Tibial nerve (tissue), 4 donors: ENCODE data around the gene RAB32. TPM values are rescaled to one million over a fixed set of nuclear protein-coding genes. Genes with fewer than 3 reads are reported as not detected.
"Not testable (repeated sequence)": the region's sequence is repeated elsewhere in the genome, so short reads cannot be mapped to it uniquely, and the experiment has no call there.

ENCODE experiments used
- DNase-seq, 2 donors: peaks; one replicate each; pipeline ENCODE4 v3.0.0-alpha.2; 2019; ENCODE audit warnings: low spot score in 2 of 2
- H3K27ac ChIP-seq, 4 donors: fragments of 200-600 bp; sonication (generic) in 3 of 4; one replicate each; pipeline ENCODE4 v1.5.1; 2017 to 2019; ENCODE audit warnings: mild to moderate bottlenecking in 1 of 4
- H3K27me3 ChIP-seq, 2 donors: fragments of 200-600 bp; sonication (generic) in 1 of 2; one replicate each; pipeline versions ENCODE4 v1.5.1 to v1.6.0; 2017 to 2019
- H3K36me3 ChIP-seq, 3 donors: fragments of 200-600 bp; sonication (generic); one replicate each; pipeline ENCODE4 v1.5.1; 2018 to 2019
- H3K4me1 ChIP-seq, 4 donors: fragments of 200-600 bp; sonication (generic) in 3 of 4; one replicate each; pipeline ENCODE4 v1.5.1; 2017 to 2019
- H3K4me3 ChIP-seq, 4 donors: fragments of 200-600 bp; sonication (generic) in 3 of 4; one replicate each; pipeline ENCODE4 v1.5.1; 2017 to 2019; ENCODE audit warnings: mild to moderate bottlenecking in 1 of 4, moderate library complexity in 1 of 4
- H3K9me3 ChIP-seq, 4 donors: fragments of 200-600 bp; sonication (generic) in 3 of 4; one replicate each; pipeline ENCODE4 v1.5.1; 2017 to 2019
- EP300 ChIP-seq, 2 donors: sonication (generic); formaldehyde crosslinking; IDR thresholded peaks; one replicate each; pipeline ENCODE4 v1.6.1; 2017; ENCODE audit warnings: antibody characterized with exemption in 2 of 2, mild to moderate bottlenecking in 1 of 2
- POLR2A ChIP-seq, 2 donors: fragments of 450-650 bp; IDR thresholded peaks; one replicate each; pipeline ENCODE4 v1.6.1; 2017; ENCODE audit warnings: antibody characterized with exemption in 2 of 2, mild to moderate bottlenecking in 2 of 2, moderate library complexity in 2 of 2
- WGBS, 2 donors: methylation state at CpG; one replicate each; pipeline ENCODE4 v1.1.5; 2018; 5-methylcytosine and 5-hydroxymethylcytosine counted together
- total RNA-seq, 4 donors: library from RNA; depleted of rRNA; stranded (reverse); fragments of >200 nt; gene quantifications; one replicate each; pipeline ENCODE4 v1.1.0, GENCODE V29; 2016
- TF ChIP-seq, protein P1 (sequence below), 5 experiments: fragments of 200-600 bp in 3 of 5; fragments of 450-650 bp in 2 of 5; sonication (generic) in 3 of 5; IDR thresholded peaks; one replicate each; pipeline ENCODE4 v1.5.1; 2016 to 2019; ENCODE audit warnings: antibody characterized with exemption in 5 of 5, mild to moderate bottlenecking in 3 of 5, moderate library complexity in 2 of 5

The RAB32 gene
- total RNA-seq, 4 donors from 2014 or later, result 23.2 to 44.4 (median 25.1) TPM

DNA sequence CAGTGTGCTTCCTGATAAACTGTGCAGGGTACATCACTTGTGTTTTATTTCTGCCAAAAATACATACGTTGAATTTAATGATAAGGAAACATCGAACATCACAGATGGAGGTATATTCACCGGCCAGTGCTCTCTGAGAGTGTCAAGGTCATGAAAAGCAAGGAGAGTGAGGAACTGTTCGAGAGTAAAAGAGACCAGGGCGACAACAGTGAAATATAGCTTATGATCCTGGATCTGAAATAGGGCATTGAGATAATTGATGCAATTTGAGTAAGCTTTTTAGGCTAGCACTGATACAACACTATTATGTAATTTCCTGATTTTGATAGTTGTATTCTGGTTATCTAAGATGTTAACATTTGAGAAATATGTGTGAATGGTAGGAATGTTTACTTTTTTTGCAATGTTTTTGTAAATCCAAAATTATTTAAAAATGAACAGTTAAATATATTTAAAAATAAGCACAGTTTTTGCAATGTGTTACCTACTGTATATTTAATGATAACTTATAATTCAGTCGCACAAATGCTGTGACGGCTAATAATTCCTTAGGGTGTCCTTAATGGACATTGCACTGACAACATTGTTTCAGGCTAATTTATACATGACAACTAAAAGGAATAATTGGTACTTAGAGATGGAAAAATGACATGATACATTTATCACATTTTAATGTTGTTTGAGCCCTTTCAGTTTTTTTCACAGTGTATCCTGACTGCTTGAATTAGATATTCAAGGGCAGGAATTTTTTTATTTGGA lies 9.9 kb downstream of the RAB32 start:
- 81 to 85% methylated on average over 7 of the region's 7 CpGs for WGBS, 2 donors
- Histone ChIP-seq H3K36me3 (peaks cover 0 to 65% (median 0%) of the 10 kb centered on the region in 3 donors), H3K4me3 (no peak overlapping the region), H3K9me3 (no peaks in the 10 kb centered on the region), H3K27ac (no peak overlapping the region), H3K4me1 (peaks cover 0 to 19% (median 0%) of the 10 kb centered on the region in 4 donors), H3K27me3 (no peaks in the 10 kb centered on the region)
- no peak for DNase-seq
- TF ChIP-seq, protein P1, sequence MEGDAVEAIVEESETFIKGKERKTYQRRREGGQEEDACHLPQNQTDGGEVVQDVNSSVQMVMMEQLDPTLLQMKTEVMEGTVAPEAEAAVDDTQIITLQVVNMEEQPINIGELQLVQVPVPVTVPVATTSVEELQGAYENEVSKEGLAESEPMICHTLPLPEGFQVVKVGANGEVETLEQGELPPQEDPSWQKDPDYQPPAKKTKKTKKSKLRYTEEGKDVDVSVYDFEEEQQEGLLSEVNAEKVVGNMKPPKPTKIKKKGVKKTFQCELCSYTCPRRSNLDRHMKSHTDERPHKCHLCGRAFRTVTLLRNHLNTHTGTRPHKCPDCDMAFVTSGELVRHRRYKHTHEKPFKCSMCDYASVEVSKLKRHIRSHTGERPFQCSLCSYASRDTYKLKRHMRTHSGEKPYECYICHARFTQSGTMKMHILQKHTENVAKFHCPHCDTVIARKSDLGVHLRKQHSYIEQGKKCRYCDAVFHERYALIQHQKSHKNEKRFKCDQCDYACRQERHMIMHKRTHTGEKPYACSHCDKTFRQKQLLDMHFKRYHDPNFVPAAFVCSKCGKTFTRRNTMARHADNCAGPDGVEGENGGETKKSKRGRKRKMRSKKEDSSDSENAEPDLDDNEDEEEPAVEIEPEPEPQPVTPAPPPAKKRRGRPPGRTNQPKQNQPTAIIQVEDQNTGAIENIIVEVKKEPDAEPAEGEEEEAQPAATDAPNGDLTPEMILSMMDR (IDR thresholded peaks at IDR 0.05), result no peak

DNA sequence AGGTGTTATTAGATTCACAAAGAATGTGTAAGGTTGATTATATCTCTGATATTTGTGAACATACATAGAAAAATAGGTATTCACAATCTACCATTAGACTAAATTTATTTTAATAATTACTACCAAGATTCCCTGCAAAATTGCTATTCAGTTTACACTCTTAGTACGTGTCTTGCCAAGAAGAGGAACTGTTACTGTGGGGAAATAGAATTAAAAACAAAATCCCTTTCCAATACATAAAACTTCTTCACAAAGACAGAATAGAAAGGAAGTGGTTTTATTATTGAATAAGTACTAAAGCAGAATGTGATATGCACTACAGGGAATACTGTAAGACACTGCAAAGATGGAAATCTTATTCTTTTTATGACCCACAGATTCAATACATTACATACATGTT lies 17.0 kb downstream of the RAB32 start:
- Histone ChIP-seq H3K36me3 (peaks cover 0 to 7% (median 0%) of the 10 kb centered on the region in 3 donors), H3K4me1 (no peaks in the 10 kb centered on the region), H3K4me3 (no peak overlapping the region), H3K27ac (no peak overlapping the region), H3K27me3 (no peaks in the 10 kb centered on the region), H3K9me3 (peaks cover 0 to 21% (median 0%) of the 10 kb centered on the region in 4 donors)
- no peak for DNase-seq
- TF ChIP-seq POLR2A (IDR thresholded peaks at IDR 0.05) (no peak), EP300 (IDR thresholded peaks at IDR 0.05) (no peak)
- TF ChIP-seq, protein P1 (IDR thresholded peaks at IDR 0.05), result no peak
- 48 to 63% methylated on average over 1 of the region's 1 CpG for WGBS, 2 donors

DNA sequence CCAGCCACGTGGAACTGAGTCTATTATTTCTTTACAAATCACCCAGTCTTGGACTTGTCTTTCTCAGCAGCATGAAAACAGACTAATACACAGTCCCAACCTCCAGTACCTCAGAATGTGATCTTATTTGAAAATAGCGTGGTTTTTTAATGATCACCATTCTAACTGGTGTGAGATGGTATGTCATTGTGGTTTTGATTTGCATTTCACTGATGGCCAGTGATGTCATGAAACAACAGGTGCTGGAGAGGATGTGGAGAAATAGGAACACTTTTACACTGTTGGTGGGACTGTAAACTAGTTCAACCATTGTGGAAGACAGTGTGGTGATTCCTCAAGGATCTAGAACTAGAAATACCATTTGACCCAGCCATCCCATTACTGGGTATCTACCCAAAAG lies 23.0 kb downstream of the RAB32 start:
- H3K27me3 ChIP-seq, H3K36me3 ChIP-seq, H3K27ac ChIP-seq, DNase-seq, H3K4me3 ChIP-seq, H3K4me1 ChIP-seq: not testable (repeated sequence)
- H3K9me3 ChIP-seq, result peaks cover 0 to 36% (median 3%) of the 10 kb centered on the region in 4 donors
- 75 to 82% methylated on average over 2 of the region's 2 CpGs for WGBS, 2 donors

DNA sequence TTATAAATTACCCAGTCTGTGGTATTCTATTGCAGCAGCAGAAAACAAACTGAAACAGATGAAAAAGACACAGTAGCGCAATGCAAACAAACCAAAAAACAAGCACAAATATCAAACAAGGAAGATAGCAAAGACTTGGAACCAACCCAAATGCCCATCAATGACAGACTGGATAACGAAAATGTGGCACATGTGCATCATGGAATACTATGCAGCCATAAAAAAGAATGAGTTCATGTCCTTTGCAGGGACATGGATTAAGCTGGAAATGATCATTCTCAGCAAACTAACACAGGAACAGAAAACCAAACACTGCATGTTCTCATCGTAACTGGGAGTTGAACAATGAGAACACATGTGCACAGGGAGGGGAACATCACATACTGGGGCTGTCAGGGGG lies 25.0 kb downstream of the RAB32 start:
- H3K27me3 ChIP-seq, H3K4me3 ChIP-seq, DNase-seq, H3K27ac ChIP-seq, H3K36me3 ChIP-seq, H3K4me1 ChIP-seq: not testable (repeated sequence)
- H3K9me3 ChIP-seq, result peaks cover 0 to 37% (median 4%) of the 10 kb centered on the region in 4 donors
- 88 to 89% methylated on average over 3 of the region's 3 CpGs for WGBS, 2 donors

DNA sequence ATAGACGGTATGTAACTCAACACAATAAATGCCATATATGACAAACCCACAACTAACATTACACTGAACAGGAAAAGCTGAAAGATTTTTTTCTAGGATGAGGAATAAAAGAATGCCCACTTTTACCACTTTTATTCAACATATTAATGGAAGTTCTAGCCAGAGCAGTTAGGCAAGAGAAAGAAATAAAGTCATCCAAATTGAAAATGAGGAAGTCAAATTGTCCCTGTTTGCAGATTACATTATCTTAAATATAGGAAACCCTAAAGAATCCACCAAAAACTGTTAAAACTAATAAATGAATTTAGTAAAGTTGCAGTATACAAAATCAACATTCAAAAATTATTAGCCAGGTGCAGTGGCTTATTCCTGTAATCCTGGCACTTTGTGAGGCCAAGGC lies 30.6 kb downstream of the RAB32 start:
- Histone ChIP-seq H3K27me3 (no peaks in the 10 kb centered on the region), H3K4me3 (no peak overlapping the region), H3K36me3 (no peaks in the 10 kb centered on the region), H3K27ac (no peak overlapping the region), H3K9me3 (peaks cover 0 to 46% (median 7%) of the 10 kb centered on the region in 4 donors), H3K4me1 (no peaks in the 10 kb centered on the region)
- DNase-seq, result no peak
- 89 to 92% methylated on average over 1 of the region's 1 CpG for WGBS, 2 donors
- no peak for TF ChIP-seq POLR2A (IDR thresholded peaks at IDR 0.05)
- no peak for TF ChIP-seq EP300 (IDR thresholded peaks at IDR 0.05)
- TF ChIP-seq, protein P1 (IDR thresholded peaks at IDR 0.05), result no peak

DNA sequence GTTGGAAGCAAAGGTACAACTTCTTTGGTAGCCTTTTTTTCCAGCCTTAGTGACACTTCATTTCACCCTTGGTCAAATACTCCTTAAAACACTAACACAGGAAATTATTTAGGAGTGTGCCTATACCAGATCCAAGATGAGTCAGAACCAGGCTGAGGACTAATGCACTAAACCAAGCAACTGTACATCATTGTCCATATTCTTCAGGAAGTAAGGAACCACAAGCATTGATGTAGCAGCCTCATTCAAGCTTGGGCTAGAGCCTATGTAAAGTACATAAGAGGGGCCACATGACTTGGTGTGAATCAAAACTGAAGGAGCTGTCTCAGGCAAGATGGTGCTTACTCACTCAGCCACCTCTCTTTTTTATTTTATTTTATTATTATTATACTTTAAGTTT lies 34.4 kb downstream of the RAB32 start:
- Histone ChIP-seq H3K27ac (no peak overlapping the region), H3K36me3 (no peaks in the 10 kb centered on the region), H3K4me3 (no peak overlapping the region), H3K27me3 (no peaks in the 10 kb centered on the region), H3K4me1 (no peaks in the 10 kb centered on the region), H3K9me3 (peaks cover 0 to 21% (median 3%) of the 10 kb centered on the region in 4 donors)
- no peak for DNase-seq
- TF ChIP-seq EP300 (IDR thresholded peaks at IDR 0.05) (no peak), POLR2A (IDR thresholded peaks at IDR 0.05) (no peak)
- TF ChIP-seq, protein P1 (IDR thresholded peaks at IDR 0.05), result no peak
